ENCODE measurements around the gene KANSL1L.

- no peak for TF ChIP-seq SMARCA5 (IDR thresholded peaks at IDR 0.05)
- TF ChIP-seq CTCF (IDR thresholded peaks at IDR 0.05 in 2 of 3, conservative IDR thresholded peaks at IDR 0.05 in 1 of 3; ENCODE audit: control insufficient read depth in 2 of 3, extremely low read depth in 1 of 3, insufficient read depth in 1 of 3, low read depth in 3 of 3, low read length in 3 of 3): no peak
- no peak for TF ChIP-seq TCF12 (IDR thresholded peaks at IDR 0.05; ENCODE audit: low read depth, low read length)
- TF ChIP-seq CEBPZ (IDR thresholded peaks at IDR 0.05; ENCODE audit: low read depth, low read length): no peak
- no peak for TF ChIP-seq NRF1 (conservative IDR thresholded peaks at IDR 0.05; ENCODE audit: low read depth, low read length)
- no peak for TF ChIP-seq CREM (IDR thresholded peaks at IDR 0.05; ENCODE audit: low read depth)
- no peak for TF ChIP-seq POLR2A (IDR thresholded peaks at IDR 0.05; ENCODE audit: low read depth, low read length)
These were observed 185.3 kb downstream of the KANSL1L start for GRCh38 chr2:209985874-209986273.
